PC-3 (cell line): ENCODE results near the gene FOXP3.

Experiments used
- EZH2 ChIP-seq: fragments of 300-600 bp; sonication (generic); IDR thresholded peaks from one replicate; pipeline ENCODE4 v1.6.1; 2017; ENCODE audit warnings: antibody characterized with exemption, mild to moderate bottlenecking, low read length; ENCODE audit not compliant: unreplicated experiment
- EZH2phosphoT487 ChIP-seq: fragments of 300-600 bp; sonication (generic); IDR thresholded peaks from 2 replicates; pipeline ENCODE4 v1.6.1; 2018; ENCODE audit warnings: mild to moderate bottlenecking, antibody characterized with exemption, low read length, borderline replicate concordance
- TF ChIP-seq, protein P1 (sequence below): fragments of 300-600 bp; sonication (generic); conservative IDR thresholded peaks from 2 replicates; pipeline ENCODE4 v1.5.1; 2017; ENCODE audit warnings: antibody characterized with exemption, low read depth, mild to moderate bottlenecking, low read length

DNA sequence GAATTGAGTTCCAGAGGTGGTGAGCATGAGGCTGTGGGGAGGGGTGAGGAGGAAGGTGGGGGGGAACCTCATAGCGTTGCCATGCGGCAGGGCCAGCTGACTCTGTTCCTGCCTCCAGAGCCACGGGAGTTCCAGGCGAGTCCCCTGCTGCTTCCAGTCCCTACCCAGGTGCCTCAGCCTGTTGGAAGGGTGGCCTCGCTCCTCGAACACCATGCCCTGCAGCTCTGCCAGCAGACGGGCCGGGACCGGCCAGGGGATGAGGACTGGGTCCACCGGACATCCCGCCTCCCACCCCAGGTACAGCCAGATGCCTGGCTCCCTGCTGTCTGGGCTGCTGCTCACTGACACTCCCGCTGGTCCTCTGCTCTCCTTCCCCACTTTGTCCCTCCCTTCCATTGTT lies 21.3 kb downstream of the FOXP3 start:
- TF ChIP-seq, protein P1, sequence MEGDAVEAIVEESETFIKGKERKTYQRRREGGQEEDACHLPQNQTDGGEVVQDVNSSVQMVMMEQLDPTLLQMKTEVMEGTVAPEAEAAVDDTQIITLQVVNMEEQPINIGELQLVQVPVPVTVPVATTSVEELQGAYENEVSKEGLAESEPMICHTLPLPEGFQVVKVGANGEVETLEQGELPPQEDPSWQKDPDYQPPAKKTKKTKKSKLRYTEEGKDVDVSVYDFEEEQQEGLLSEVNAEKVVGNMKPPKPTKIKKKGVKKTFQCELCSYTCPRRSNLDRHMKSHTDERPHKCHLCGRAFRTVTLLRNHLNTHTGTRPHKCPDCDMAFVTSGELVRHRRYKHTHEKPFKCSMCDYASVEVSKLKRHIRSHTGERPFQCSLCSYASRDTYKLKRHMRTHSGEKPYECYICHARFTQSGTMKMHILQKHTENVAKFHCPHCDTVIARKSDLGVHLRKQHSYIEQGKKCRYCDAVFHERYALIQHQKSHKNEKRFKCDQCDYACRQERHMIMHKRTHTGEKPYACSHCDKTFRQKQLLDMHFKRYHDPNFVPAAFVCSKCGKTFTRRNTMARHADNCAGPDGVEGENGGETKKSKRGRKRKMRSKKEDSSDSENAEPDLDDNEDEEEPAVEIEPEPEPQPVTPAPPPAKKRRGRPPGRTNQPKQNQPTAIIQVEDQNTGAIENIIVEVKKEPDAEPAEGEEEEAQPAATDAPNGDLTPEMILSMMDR: no peak
- TF ChIP-seq EZH2 (no peak), EZH2phosphoT487 (no peak)
